ENCODE results near the gene TMEM266. TPM values are rescaled to one million over a fixed set of nuclear protein-coding genes. Genes with fewer than 3 reads are reported as not detected.

The TMEM266 gene
- polyA plus RNA-seq, 3 donors = 0.04 to 3.7 TPM; not detected in 1

DNA sequence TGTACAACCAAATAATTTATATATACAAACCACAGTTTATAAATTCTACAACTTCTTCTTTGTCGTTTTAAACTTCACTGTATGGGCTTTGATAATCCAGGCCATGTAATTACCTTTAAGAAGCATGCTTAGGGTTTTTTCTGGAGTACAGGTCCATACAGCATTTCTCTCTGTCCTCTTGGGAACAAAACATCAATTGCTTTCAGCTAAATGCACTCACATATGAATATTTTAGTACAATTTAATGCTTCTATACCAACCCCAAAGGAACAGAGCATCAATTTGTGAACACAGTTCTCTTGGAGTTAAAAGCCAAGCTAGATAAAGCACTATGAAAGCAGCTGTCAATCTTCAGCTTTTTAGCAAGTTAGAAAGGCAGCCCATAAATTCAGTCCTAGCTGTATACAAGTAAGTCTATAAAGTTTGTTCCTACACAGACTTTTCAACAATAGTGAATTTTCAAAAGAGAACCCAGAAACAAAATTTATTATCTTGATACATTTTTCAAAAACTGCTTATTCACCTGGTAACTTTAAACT lies 185.4 kb downstream of the TMEM266 start:
- 79 to 85% (median 82%) methylated on average over 1 of the region's 1 CpG for WGBS, 3 donors

DNA sequence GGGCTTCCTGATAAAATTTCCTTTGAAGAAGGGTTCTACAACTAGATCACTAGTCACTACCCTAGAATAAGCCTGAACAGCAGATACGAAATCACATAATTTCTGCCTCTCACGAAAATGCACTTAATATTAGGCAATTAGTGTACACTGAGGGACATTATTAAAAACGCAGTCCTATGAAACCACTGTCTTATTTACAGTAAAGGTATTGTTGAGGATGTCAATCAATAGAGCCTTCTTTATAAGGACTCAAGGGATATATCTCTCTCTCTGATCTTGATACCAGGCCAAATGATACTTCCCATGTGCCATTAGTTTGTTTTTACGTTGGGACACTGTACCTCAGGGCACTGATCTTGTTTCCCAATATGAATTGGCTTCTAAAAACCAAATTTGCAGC lies 191.9 kb downstream of the TMEM266 start:
- no peak overlapping the region for H3K27ac ChIP-seq (ENCODE audit: low read depth, low read length)
- 91 to 94% (median 93%) methylated on average over 4 of the region's 4 CpGs for WGBS, 3 donors

More for the DNA sequence above, 185.4 kb downstream of the TMEM266 start:
- no peak overlapping the region for H3K27ac ChIP-seq (ENCODE audit: low read depth, low read length)

DNA sequence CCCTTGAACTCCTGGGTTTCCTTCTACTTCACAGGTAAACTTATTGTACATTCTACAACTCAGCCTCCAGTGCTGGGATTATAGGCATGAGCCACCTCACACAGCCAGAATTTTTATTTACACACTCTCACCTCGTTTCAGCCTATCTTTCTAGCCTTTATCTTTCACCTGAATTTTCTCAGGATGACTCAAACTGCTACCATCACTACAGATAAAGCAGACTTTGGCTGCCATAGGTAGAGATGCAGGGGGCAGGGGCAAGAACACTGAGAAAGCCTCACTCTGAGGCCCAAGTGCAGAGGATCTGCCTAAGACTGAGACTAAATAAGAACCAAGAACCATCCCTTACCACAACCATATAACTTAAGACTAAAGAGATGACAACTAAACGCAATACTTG lies 192.5 kb downstream of the TMEM266 start:
- no peak overlapping the region for H3K27ac ChIP-seq (ENCODE audit: low read depth, low read length)
- WGBS, 3 donors = 62 to 88% (median 81%) methylated on average over 2 of the region's 2 CpGs

DNA sequence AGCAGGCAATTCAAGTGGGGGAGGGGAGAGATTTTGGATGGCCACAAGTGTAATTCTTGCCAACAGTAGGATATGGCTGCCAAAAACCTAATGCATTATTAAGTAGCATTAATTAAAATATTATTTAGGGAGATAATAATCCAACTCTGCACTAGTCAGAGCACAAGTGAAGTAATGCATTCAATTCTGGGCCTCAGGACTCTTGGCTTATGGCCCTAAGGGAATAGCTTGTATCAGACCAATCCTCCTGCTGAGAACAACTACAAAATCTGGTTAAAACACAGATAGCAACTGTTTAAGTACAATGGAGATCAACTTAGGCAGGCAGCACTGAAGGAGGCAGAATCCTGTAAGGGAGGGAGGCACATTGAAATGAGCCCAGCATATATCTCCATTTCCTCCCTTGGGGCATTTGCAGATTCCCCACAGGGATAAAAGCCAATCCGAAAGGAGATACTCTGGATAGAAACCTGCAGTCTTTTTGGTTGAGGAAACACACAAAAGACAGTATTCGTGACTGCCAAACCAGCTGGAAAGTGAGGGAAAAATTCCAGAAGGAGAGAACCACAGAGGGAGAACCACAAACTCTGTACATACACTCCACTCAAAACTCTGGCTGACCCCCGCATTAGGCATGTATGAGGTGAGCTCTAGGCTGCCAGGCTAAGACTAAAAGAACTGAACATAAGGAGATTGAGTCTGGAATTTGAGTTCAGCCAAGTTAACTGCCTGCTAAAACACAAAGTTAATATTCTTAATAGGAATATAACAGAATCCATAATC lies 194.1 kb downstream of the TMEM266 start:
- WGBS, 3 donors = 76 to 93% (median 79%) methylated on average over 3 of the region's 3 CpGs
- H3K27ac ChIP-seq (ENCODE audit: low read depth, low read length) = no peak overlapping the region

Other genes with a start within 250 kb of the TMEM266 start
- 10 to 100 TPM; 10.2 to 44.0 (median 16.9) TPM for gene UBE2Q2, start 216.5 kb upstream of the TMEM266 start, polyA plus RNA-seq
- 10 to 100 TPM; 11.6 to 13.4 (median 12.4) TPM for gene FBXO22, start 156.1 kb upstream of the TMEM266 start, polyA plus RNA-seq
- gene NRG4, start 47.6 kb upstream of the TMEM266 start, polyA plus RNA-seq = 10 to 100 TPM in 1 of 3 donors, under 1 TPM in 2; 0.64 to 27.5 (median 0.79) TPM